Chondrocyte (in vitro differentiated cells): ENCODE data around the gene TMEM183A. TPM values are rescaled to one million over a fixed set of nuclear protein-coding genes. Genes with fewer than 3 reads are reported as not detected.

Experiments
- DNase-seq: peaks from one replicate; pipeline ENCODE4 v3.0.0; 2021; ENCODE audit warnings: mixed read lengths, low spot score
- H3K27ac Mint-ChIP-seq: one replicate; pipeline ENCODE4 v1.8.0; 2021; ENCODE audit warnings: mild to moderate bottlenecking, moderate library complexity, mixed read lengths; ENCODE audit not compliant: unreplicated experiment
- H3K27me3 Mint-ChIP-seq: 2 replicates; pipeline ENCODE4 v1.8.0; 2021; ENCODE audit warnings: low read depth, mixed read lengths
- H3K36me3 Mint-ChIP-seq: 2 replicates; pipeline ENCODE4 v1.8.0; 2021; ENCODE audit warnings: low read depth, mixed read lengths
- H3K4me1 Mint-ChIP-seq: 2 replicates; pipeline ENCODE4 v1.8.0; 2021; ENCODE audit warnings: low read depth, mild to moderate bottlenecking, mixed read lengths
- H3K4me3 Mint-ChIP-seq: one replicate; pipeline ENCODE4 v1.8.0; 2021; ENCODE audit warnings: mild to moderate bottlenecking, moderate library complexity, mixed read lengths; ENCODE audit not compliant: unreplicated experiment
- H3K9me3 Mint-ChIP-seq: 2 replicates; pipeline ENCODE4 v1.8.0; 2021; ENCODE audit warnings: low read depth, mixed read lengths
- long read RNA-seq: library from polyadenylated mRNA; stranded (forward); transcript quantifications from one replicate; pipeline ENCODE4 v2.0.0, GENCODE V29; 2021
- total RNA-seq: library from RNA; stranded (reverse); gene quantifications from 3 replicates; pipeline ENCODE4 v1.2.1, GENCODE V29; 2021
- TF ChIP-seq, protein P1 (sequence below): fragments of 200-600 bp; sonication (generic); IDR thresholded peaks from 2 replicates; pipeline ENCODE4 v1.5.0; 2021; ENCODE audit warnings: antibody characterized with exemption, mild to moderate bottlenecking, moderate library complexity

Gene TMEM183A, protein sequence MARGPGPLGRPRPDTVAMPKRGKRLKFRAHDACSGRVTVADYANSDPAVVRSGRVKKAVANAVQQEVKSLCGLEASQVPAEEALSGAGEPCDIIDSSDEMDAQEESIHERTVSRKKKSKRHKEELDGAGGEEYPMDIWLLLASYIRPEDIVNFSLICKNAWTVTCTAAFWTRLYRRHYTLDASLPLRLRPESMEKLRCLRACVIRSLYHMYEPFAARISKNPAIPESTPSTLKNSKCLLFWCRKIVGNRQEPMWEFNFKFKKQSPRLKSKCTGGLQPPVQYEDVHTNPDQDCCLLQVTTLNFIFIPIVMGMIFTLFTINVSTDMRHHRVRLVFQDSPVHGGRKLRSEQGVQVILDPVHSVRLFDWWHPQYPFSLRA
- total RNA-seq = 51.4 to 59.1 TPM (median 55.5 TPM) in 3 replicates
- long read RNA-seq, transcript TMEM183A-201 (8 exons, 3,019 nt) = major isoform, 87 of 144 reads
- long read RNA-seq, partial matches to known transcripts = 18 of 144 reads
- long read RNA-seq, other reads (novel, unspliced or antisense) = 39 of 144 reads

DNA sequence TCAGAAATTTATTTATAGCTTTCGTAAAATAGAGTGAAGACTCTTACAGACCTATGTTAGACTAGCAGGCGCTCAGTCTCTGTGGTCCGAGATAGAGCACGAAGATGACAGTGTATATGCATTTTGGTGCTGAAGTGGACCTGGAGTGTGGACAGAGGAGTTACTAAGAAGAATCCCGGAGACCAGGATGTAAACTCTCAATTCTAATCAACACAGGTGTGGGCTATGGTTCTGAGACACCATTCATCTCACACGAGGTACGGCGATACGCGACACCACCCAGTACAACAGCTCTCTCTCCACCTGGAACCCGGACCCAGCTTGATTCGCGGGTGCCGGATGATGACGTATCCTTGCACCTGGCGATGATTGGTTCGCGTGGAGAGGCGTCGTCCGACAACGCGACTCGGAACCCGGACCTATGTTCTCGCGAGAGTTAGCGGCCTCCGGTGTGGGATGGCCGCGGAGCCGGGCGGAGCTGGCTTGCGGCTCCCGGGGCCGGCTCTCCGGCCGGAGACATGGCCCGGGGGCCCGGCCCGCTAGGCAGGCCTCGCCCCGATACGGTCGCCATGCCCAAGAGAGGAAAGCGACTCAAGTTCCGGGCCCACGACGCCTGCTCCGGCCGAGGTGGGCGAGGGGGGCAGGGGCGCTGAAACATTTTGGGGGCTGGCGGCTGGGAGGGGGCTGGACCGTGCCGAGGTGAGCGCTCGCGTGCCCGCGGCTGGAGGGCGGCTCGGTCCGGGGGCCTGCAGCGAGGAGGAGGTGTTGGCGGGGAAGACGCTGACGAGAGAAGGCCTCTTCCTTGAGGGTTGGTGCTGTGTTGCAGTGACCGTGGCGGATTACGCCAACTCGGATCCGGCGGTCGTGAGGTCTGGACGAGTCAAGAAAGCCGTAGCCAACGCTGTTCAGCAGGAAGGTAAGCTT is at the start of gene TMEM183A:
TSS of gene TMEM183A (plus strand) at position 427 of the 924 bp plus-strand sequence. CDS start at position 519, 92 bp downstream.
- no peaks in the 10 kb centered on the region for H3K27me3 Mint-ChIP-seq
- H3K9me3 Mint-ChIP-seq = no peaks in the 10 kb centered on the region
- TF ChIP-seq, protein P1, sequence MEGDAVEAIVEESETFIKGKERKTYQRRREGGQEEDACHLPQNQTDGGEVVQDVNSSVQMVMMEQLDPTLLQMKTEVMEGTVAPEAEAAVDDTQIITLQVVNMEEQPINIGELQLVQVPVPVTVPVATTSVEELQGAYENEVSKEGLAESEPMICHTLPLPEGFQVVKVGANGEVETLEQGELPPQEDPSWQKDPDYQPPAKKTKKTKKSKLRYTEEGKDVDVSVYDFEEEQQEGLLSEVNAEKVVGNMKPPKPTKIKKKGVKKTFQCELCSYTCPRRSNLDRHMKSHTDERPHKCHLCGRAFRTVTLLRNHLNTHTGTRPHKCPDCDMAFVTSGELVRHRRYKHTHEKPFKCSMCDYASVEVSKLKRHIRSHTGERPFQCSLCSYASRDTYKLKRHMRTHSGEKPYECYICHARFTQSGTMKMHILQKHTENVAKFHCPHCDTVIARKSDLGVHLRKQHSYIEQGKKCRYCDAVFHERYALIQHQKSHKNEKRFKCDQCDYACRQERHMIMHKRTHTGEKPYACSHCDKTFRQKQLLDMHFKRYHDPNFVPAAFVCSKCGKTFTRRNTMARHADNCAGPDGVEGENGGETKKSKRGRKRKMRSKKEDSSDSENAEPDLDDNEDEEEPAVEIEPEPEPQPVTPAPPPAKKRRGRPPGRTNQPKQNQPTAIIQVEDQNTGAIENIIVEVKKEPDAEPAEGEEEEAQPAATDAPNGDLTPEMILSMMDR = no peak
- peaks cover 28% of the 10 kb centered on the region for H3K4me1 Mint-ChIP-seq
- H3K36me3 Mint-ChIP-seq = peaks cover 8% of the 10 kb centered on the region
- H3K27ac Mint-ChIP-seq = peak within 1 kb of the TSS; percentile 98
- H3K4me3 Mint-ChIP-seq = peak within 1 kb of the TSS; percentile 81
- peak; percentile 97 for DNase-seq

DNA sequence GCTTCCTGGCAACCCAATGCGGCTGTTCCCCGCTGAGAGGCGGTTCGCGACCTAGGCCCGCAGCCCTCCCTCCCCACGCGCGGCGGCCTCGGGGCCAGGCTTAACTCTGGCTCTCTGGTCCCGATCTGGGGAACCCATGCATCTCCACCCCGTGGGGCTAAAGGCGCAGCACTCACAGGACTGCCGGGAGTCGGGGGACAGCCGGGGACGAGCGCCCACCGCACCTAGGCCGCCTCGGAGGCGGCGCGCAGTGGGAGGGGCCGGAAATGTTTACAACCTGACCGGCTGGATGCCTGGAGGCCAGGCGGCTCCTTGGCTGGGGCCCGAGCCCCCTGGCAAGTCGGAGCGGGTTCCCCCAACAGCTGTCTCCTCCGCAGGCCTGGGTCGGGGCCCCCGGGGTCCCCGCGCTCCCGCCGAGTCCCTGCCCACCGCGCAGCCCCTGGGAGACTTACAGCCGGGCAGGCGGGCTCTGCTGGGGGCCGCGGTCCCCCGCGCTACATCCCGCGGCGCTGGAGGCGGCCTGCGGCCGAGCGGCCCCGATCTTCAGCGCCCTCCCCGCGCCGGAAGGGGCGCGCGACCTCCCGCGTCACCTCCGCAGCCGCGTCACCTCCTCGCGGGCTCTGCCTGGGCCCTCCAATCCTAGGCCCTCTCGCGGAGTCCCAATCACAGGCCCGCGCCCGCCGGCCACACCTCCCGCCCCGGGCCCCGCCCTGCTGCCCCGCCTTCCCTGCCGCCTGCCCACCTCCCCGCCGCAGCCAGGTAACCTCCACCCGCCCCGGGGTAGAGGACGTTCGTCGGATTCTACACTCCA is 49.2 kb upstream of the TMEM183A start, which contains the start of gene ADIPOR1:
TSS of gene ADIPOR1 (minus strand) at position 580 of the 811 bp plus-strand sequence. CDS start 7,242 bp downstream, outside the sequence.
- peak within 1 kb of the TSS; percentile 79 for H3K27ac Mint-ChIP-seq
- H3K36me3 Mint-ChIP-seq = peaks cover 4% of the 10 kb centered on the region
- no peaks in the 10 kb centered on the region for H3K9me3 Mint-ChIP-seq

DNA sequence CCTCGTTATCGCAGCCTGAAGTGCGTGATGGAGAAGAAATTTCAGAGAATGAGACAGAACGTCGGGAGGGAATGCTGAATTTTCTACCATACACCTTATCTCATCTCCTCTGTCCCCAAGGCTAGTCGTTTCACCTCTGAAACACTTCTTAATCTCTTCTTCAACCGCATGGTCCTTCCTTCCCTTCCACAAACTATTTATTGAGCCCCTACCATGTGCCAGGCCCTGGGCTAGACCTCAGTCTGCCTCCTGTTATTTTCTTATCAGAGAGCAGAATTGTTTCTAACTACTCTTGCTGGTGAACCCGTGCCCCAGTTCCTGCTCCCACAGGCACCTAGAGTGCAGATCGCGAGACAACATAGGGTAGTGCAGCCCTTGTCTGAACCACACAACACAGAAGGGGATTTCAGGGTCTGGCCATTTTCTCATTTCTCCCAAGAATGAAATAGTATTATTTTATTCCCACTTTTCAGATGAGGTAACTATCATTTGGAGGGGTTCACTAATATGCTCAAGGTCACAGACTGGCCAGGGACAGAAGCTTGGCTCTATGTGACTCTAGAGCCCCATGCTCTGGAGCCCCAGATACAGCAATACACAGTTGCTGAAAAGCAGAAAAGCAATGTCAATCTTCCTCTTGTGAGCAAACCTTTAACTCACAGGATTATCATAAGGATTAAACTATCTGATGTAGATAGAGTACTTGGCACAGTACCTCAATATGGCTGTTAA is 48.5 kb upstream of the TMEM183A start:
- Mint-ChIP-seq H3K36me3 (peaks cover 7% of the 10 kb centered on the region), H3K27ac (peak overlapping the region; percentile 79), H3K4me1 (peaks cover 31% of the 10 kb centered on the region), H3K27me3 (no peaks in the 10 kb centered on the region), H3K9me3 (no peaks in the 10 kb centered on the region), H3K4me3 (peak overlapping the region; percentile 74)
- DNase-seq = no peak
- TF ChIP-seq, protein P1 = no peak

More for the DNA sequence above, 49.2 kb upstream of the TMEM183A start, which contains the start of gene ADIPOR1:
- Mint-ChIP-seq H3K4me1 (peaks cover 31% of the 10 kb centered on the region), H3K27me3 (no peaks in the 10 kb centered on the region), H3K4me3 (peak within 1 kb of the TSS; percentile 78)
- peak; percentile 95 for DNase-seq
- TF ChIP-seq, protein P1 = peak; percentile 34

DNA sequence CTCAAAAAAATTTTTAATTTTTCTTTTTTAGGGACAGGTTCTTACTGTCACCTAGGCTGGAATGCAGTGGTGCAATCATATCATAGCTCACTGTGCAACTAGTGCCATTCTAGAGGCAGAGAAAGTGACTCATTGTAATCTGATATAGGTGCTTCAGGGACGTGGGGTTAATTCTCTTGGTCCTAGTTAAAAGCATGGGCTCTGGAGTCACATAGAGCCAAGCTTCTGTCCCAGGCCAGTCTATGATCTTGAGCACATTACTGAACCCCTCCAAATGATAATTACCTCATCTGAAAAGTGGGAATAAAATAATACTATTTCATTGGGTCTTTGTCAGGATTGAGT is 47.9 kb upstream of the TMEM183A start:
- H3K27ac Mint-ChIP-seq = peak overlapping the region; percentile 79
- no peaks in the 10 kb centered on the region for H3K9me3 Mint-ChIP-seq
- no peak for DNase-seq
- H3K36me3 Mint-ChIP-seq = peaks cover 8% of the 10 kb centered on the region
- H3K4me3 Mint-ChIP-seq = peak overlapping the region; percentile 74
- TF ChIP-seq, protein P1 = no peak
- peaks cover 27% of the 10 kb centered on the region for H3K4me1 Mint-ChIP-seq
- H3K27me3 Mint-ChIP-seq = no peaks in the 10 kb centered on the region
